Measurements from ENCODE around the gene SCAP.
"Not testable (repeated sequence)": the region's sequence is repeated elsewhere in the genome, so short reads cannot be mapped to it uniquely, and the experiment has no call there.

SCAP gene

DNA sequence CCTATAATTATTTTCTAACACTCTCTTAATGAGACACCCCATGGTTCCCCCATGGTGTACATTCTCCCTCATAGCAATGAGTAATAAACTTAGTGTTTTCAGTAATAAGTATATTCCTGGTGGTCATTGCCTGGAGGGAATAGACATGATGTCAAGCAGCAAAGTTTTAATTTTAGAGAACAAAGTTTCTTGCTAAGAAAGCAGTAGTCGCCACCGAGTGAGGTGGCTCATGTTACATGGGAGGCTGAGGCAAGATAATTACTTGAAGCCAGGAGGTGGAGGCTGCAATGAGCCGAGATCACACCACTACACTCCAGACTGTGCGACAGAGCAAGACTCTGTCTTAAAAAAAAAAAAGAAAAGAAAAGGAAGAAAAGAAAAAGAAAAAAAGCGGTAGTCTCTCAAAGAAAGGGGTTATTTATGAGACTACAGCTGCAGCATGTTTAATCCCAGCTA lies 40.2 kb upstream of the SCAP start:
- H3K27ac ChIP-seq = no peak overlapping the region
- TF ChIP-seq, protein P1, sequence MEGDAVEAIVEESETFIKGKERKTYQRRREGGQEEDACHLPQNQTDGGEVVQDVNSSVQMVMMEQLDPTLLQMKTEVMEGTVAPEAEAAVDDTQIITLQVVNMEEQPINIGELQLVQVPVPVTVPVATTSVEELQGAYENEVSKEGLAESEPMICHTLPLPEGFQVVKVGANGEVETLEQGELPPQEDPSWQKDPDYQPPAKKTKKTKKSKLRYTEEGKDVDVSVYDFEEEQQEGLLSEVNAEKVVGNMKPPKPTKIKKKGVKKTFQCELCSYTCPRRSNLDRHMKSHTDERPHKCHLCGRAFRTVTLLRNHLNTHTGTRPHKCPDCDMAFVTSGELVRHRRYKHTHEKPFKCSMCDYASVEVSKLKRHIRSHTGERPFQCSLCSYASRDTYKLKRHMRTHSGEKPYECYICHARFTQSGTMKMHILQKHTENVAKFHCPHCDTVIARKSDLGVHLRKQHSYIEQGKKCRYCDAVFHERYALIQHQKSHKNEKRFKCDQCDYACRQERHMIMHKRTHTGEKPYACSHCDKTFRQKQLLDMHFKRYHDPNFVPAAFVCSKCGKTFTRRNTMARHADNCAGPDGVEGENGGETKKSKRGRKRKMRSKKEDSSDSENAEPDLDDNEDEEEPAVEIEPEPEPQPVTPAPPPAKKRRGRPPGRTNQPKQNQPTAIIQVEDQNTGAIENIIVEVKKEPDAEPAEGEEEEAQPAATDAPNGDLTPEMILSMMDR (IDR thresholded peaks at IDR 0.05; ENCODE audit: low read depth, low read length, missing control alignments) = no peak
- H3K27me3 ChIP-seq (replicated peaks) = no peaks in the 10 kb centered on the region
- no peak overlapping the region for H3K4me3 ChIP-seq (ENCODE audit: low read depth, low read length)
- no peak for DNase-seq
- H3K36me3 ChIP-seq (replicated peaks) = peaks cover 2% of the 10 kb centered on the region
- in situ Hi-C loops (cut with HindIII; ENCODE audit: low pct_ligation_motif_present, low sequenced_read_pairs) = no loop called here

DNA sequence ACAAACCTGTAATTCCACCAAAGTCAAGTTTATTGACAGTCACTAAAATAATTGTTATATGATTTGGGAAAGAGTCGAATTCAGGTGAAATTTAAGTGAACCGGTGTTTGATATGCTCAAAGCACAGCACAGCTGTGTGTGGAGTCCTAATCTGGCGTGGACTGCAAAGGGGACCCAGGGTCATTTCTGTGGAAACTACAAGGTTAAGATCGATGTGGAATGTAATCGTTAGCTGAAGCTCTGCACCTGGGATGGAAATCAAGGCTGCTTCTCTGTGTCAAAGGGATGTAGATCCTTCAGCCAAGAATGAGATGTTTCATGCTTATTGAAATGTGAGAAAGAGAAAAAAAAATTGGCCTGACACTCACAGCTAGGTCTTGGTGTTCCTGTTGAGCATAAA lies 39.4 kb upstream of the SCAP start:
- in situ Hi-C loops (cut with HindIII; ENCODE audit: low pct_ligation_motif_present, low sequenced_read_pairs) = no loop called here
- no peak for DNase-seq
- Histone ChIP-seq H3K36me3 (replicated peaks) (peaks cover 10% of the 10 kb centered on the region), H3K4me3 (ENCODE audit: low read depth, low read length) (no peak overlapping the region), H3K27ac (no peak overlapping the region), H3K27me3 (replicated peaks) (no peaks in the 10 kb centered on the region)
- TF ChIP-seq, protein P1 (IDR thresholded peaks at IDR 0.05; ENCODE audit: low read depth, low read length, missing control alignments) = no peak

DNA sequence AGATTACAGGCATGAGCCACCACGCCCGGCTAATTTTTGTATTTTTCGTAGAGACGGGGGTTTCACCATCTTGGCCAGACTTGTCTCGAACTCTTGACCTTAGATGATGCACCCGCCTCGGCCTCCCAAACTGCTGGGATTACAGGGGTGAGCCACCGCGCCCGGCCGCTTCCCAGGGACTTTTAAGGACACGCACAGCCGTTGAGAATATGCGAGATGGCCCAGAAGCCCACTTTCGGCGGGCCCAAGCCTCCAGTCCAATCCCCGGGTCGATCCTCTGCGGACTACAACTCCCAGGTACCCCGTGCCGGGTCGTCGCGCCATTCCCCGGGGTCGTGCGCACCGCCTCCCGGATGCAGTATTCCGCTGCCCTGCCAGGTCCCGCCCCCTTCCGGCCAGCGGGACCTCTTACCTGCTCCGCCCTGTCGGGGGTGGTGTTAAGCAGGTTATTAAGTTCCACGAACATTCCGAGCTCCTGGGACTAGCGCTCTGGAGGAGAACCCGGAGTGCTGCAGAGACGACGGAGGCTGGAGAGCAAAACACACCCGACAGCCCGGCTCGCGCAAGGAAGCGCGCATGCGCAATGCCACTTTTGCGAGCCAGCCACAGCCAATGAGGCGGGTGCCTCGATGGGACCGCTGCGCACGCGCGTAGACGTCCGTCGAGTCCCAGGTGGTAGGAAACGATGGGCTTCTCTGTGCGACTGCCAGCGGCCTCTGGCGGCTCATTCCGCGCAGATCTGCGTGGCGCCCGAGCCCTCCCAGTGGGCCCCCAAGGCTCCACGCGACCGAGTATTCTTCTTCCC lies 37.6 kb upstream of the SCAP start, which contains the start of gene ELP6:
Gene ELP6 (minus strand): TSS at position 588 of the 805 bp plus-strand sequence. CDS start 122 bp downstream, at position 466.
- H3K36me3 ChIP-seq (replicated peaks) = peaks cover 16% of the 10 kb centered on the region
- H3K27ac ChIP-seq = peak within 1 kb of the TSS; percentile 80
- peak; percentile 94 for DNase-seq
- H3K27me3 ChIP-seq (replicated peaks) = no peaks in the 10 kb centered on the region
- TF ChIP-seq, protein P1 (IDR thresholded peaks at IDR 0.05; ENCODE audit: low read depth, low read length, missing control alignments) = peak; percentile 65
- in situ Hi-C loops (cut with HindIII; ENCODE audit: low pct_ligation_motif_present, low sequenced_read_pairs) = no loop called here
- H3K4me3 ChIP-seq (ENCODE audit: low read depth, low read length) = peak within 1 kb of the TSS; percentile 82

DNA sequence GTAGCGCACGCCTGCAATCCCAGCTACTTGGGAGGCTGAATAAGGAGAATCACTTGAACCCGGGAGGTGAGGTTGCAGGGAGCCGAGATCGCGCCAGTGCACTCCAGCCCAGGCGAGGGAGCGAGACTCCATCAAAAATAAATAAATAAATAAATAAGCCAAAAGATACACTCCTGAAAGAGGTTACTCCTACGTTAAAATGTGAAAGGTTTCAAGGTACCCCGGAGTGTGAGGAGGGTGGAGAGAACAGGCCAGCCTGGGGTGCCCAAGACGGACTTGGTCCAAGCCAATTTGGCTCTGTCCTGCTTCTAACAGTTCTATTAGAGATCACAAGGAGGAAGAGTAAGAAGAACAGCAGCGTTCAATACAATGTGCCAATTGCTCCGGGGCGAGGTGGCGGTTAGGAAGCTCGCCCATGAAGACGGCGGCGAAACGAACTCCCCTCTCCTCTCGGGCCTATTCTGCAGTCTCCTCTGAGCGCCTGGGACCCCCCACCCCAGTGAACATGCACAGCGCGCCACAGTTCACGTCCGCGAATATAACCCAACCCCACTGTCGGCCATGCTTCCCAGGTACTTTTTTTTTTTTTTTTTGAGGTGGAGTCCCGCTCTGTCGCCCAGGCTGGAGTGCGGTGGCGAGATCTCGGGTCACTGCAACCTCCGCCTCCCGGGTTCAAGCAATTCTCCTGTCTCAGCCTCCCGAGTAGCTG lies 36.8 kb upstream of the SCAP start:
- Histone ChIP-seq H3K27me3 (replicated peaks) (no peaks in the 10 kb centered on the region), H3K27ac (peak overlapping the region; percentile 80), H3K36me3 (replicated peaks) (peaks cover 21% of the 10 kb centered on the region), H3K4me3 (ENCODE audit: low read depth, low read length) (peak overlapping the region; percentile 82)
- in situ Hi-C loops (cut with HindIII; ENCODE audit: low pct_ligation_motif_present, low sequenced_read_pairs) = no loop called here
- TF ChIP-seq, protein P1 (IDR thresholded peaks at IDR 0.05; ENCODE audit: low read depth, low read length, missing control alignments) = no peak
- peak; percentile 4 for DNase-seq

DNA sequence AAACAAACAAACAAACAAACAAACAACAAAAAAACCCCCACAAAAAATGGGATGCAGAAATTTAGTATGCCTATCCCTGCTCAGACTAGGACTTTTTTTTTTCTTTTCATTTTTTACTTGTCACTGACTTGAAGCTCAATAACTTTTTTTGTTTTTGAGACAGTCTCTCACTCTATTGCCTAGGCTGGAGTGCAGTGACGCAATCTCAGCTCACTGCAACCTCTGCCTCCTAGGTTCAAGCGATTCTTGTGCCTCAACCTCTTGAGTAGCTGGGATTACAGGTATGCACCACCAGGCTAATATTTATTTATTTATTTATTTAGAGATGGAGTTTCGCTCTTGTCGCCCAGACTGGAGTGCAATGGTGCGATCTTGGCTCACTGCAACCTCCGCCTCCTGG lies 29.5 kb upstream of the SCAP start:
- H3K36me3 ChIP-seq (replicated peaks) = peaks cover 43% of the 10 kb centered on the region
- H3K4me3 ChIP-seq (ENCODE audit: low read depth, low read length); H3K27ac ChIP-seq; in situ Hi-C loops (cut with HindIII; ENCODE audit: low pct_ligation_motif_present, low sequenced_read_pairs); H3K27me3 ChIP-seq (replicated peaks); DNase-seq: not testable (repeated sequence)

DNA sequence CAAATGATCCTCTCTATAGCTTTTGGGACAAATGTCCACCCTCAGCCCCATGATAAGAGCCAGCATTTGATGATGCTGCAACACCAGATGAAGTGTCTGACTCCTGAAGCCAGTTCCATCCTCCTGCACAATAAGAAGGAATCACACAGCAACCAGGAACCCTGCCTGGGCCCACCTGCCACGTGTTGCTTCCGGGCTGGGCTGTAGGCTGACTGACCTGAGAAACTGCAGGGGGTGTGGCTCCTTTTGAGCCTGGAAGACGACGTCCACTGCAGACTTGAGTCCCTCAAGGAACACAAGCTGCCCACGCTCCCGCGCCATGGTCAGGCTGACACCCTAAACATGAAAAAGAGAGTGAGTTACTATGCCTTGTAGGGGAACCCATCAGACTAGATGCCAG lies 28.4 kb upstream of the SCAP start:
- DNase-seq = no peak
- TF ChIP-seq, protein P1 (IDR thresholded peaks at IDR 0.05; ENCODE audit: low read depth, low read length, missing control alignments) = no peak
- H3K27me3 ChIP-seq (replicated peaks) = no peaks in the 10 kb centered on the region
- H3K27ac ChIP-seq = no peak overlapping the region
- in situ Hi-C loops (cut with HindIII; ENCODE audit: low pct_ligation_motif_present, low sequenced_read_pairs) = no loop called here
- H3K36me3 ChIP-seq (replicated peaks) = peaks cover 40% of the 10 kb centered on the region
- no peak overlapping the region for H3K4me3 ChIP-seq (ENCODE audit: low read depth, low read length)

All from brain microvascular endothelial cell (primary cell).